Activated CD4-positive, alpha-beta T cell treated with anti-CD3 and anti-CD28 coated beads, Interleukin-2, amount 50 U/mL, for 4 hours (primary cell): ENCODE data around the gene NR2F1-AS1.

ENCODE experiments used
- DNase-seq, 2 experiments: peaks; one replicate each; pipeline ENCODE4 v3.0.0-alpha.2; 2020

The NR2F1-AS1 gene

GRCh38 chr5:93588352-93589151 is 7.5 kb upstream of the NR2F1-AS1 start:
- DNase-seq = no peak

- DNase-seq = no peak
Observed at GRCh38 chr5:93587597-93588351, 6.8 kb upstream of the NR2F1-AS1 start.

- no peak for DNase-seq
Observed at GRCh38 chr5:93586736-93587596, 5.9 kb upstream of the NR2F1-AS1 start.

GRCh38 chr5:93585767-93586385 is 4.9 kb upstream of the NR2F1-AS1 start:
- no peak for DNase-seq

- no peak for DNase-seq
Observed at GRCh38 chr5:93585041-93585766, 4.2 kb upstream of the NR2F1-AS1 start.

GRCh38 chr5:93584596-93585040 is 3.6 kb upstream of the NR2F1-AS1 start:
- no peak for DNase-seq

GRCh38 chr5:93583768-93584595 is 3.0 kb upstream of the NR2F1-AS1 start:
- peak in 1 of 2 experiments; percentile 32 for DNase-seq

GRCh38 chr5:93583439-93583767 is 2.4 kb upstream of the NR2F1-AS1 start:
- DNase-seq = no peak

GRCh38 chr5:93582677-93583438 is 1.8 kb upstream of the NR2F1-AS1 start, which contains the start of gene NR2F1:
TSS of gene NR2F1 (plus strand) at chr5:93583222. CDS start at chr5:93585024, 1,802 bp downstream.
- no peak for DNase-seq

GRCh38 chr5:93582167-93582462 is 1.1 kb upstream of the NR2F1-AS1 start:
- DNase-seq = no peak

GRCh38 chr5:93580063-93580926 is 724 bp downstream of the NR2F1-AS1 start:
- DNase-seq = no peak

- DNase-seq = no peak
Observed at GRCh38 chr5:93579692-93580062, 1.3 kb downstream of the NR2F1-AS1 start.

- no peak for DNase-seq
Observed at GRCh38 chr5:93578813-93579691, 2.0 kb downstream of the NR2F1-AS1 start.

GRCh38 chr5:93577854-93578812 is 2.9 kb downstream of the NR2F1-AS1 start:
- no peak for DNase-seq

- no peak for DNase-seq
Observed at GRCh38 chr5:93576994-93577853, 3.8 kb downstream of the NR2F1-AS1 start.
